ENCODE data around the gene NPM1.

DNA sequence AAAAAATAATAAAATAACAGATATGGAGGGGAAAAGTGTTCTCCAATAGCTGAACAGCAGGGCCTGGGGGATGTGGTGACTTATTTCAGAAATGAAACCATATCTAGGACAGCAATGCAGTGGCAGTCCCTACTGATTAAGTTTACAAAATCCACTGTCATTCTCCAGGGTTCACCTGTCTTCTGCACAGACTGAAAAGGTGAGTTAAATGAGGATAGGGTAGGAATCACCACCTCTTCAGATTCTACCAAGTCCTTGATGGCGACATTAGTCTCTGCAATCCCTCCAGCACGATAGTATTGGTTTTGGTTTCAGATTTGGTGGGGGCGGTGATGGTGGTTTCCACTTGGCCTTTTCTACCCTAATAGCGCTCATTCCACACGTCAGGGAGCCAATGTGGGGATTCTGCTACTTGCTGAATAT is 32.3 kb upstream of the NPM1 start:
- TF ChIP-seq ZFP41 (tag by site-specific recombination; IDR thresholded peaks at IDR 0.05; ENCODE audit: borderline replicate concordance) (no peak), ZNF544 (tag by site-specific recombination; IDR thresholded peaks at IDR 0.05) (no peak)
- TF ChIP-seq, protein P1, sequence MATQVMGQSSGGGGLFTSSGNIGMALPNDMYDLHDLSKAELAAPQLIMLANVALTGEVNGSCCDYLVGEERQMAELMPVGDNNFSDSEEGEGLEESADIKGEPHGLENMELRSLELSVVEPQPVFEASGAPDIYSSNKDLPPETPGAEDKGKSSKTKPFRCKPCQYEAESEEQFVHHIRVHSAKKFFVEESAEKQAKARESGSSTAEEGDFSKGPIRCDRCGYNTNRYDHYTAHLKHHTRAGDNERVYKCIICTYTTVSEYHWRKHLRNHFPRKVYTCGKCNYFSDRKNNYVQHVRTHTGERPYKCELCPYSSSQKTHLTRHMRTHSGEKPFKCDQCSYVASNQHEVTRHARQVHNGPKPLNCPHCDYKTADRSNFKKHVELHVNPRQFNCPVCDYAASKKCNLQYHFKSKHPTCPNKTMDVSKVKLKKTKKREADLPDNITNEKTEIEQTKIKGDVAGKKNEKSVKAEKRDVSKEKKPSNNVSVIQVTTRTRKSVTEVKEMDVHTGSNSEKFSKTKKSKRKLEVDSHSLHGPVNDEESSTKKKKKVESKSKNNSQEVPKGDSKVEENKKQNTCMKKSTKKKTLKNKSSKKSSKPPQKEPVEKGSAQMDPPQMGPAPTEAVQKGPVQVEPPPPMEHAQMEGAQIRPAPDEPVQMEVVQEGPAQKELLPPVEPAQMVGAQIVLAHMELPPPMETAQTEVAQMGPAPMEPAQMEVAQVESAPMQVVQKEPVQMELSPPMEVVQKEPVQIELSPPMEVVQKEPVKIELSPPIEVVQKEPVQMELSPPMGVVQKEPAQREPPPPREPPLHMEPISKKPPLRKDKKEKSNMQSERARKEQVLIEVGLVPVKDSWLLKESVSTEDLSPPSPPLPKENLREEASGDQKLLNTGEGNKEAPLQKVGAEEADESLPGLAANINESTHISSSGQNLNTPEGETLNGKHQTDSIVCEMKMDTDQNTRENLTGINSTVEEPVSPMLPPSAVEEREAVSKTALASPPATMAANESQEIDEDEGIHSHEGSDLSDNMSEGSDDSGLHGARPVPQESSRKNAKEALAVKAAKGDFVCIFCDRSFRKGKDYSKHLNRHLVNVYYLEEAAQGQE (tag by site-specific recombination; IDR thresholded peaks at IDR 0.05) = no peak
- TF ChIP-seq, protein P2, sequence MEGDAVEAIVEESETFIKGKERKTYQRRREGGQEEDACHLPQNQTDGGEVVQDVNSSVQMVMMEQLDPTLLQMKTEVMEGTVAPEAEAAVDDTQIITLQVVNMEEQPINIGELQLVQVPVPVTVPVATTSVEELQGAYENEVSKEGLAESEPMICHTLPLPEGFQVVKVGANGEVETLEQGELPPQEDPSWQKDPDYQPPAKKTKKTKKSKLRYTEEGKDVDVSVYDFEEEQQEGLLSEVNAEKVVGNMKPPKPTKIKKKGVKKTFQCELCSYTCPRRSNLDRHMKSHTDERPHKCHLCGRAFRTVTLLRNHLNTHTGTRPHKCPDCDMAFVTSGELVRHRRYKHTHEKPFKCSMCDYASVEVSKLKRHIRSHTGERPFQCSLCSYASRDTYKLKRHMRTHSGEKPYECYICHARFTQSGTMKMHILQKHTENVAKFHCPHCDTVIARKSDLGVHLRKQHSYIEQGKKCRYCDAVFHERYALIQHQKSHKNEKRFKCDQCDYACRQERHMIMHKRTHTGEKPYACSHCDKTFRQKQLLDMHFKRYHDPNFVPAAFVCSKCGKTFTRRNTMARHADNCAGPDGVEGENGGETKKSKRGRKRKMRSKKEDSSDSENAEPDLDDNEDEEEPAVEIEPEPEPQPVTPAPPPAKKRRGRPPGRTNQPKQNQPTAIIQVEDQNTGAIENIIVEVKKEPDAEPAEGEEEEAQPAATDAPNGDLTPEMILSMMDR (tag by site-specific recombination; IDR thresholded peaks at IDR 0.05) = no peak
